ENCODE data around the gene LMBR1.

GRCh38 chr7:156735851-156736250 is 157.1 kb downstream of the LMBR1 start:
- TF ChIP-seq POLR2AphosphoS5 (IDR thresholded peaks at IDR 0.05; ENCODE audit: borderline replicate concordance, low read depth, low read length) (no peak), EZH2 (IDR thresholded peaks at IDR 0.05) (no peak), FOXP2 (optimal IDR thresholded peaks at IDR 0.05; ENCODE audit: control extremely low read depth, extremely low read length, insufficient read depth) (no peak)

Data from SK-N-MC (cell line).